CD4-positive, alpha-beta T cell treated with Interferon alpha-2 for 1 hour (primary cell): ENCODE data around the gene SLC4A5.
"Not testable (repeated sequence)": the region's sequence is repeated elsewhere in the genome, so short reads cannot be mapped to it uniquely, and the experiment has no call there.

Experiments
- DNase-seq, 2 donors: peaks; one replicate each; pipeline ENCODE4 v3.0.0-alpha.2; 2020 to 2022

Gene SLC4A5

DNA sequence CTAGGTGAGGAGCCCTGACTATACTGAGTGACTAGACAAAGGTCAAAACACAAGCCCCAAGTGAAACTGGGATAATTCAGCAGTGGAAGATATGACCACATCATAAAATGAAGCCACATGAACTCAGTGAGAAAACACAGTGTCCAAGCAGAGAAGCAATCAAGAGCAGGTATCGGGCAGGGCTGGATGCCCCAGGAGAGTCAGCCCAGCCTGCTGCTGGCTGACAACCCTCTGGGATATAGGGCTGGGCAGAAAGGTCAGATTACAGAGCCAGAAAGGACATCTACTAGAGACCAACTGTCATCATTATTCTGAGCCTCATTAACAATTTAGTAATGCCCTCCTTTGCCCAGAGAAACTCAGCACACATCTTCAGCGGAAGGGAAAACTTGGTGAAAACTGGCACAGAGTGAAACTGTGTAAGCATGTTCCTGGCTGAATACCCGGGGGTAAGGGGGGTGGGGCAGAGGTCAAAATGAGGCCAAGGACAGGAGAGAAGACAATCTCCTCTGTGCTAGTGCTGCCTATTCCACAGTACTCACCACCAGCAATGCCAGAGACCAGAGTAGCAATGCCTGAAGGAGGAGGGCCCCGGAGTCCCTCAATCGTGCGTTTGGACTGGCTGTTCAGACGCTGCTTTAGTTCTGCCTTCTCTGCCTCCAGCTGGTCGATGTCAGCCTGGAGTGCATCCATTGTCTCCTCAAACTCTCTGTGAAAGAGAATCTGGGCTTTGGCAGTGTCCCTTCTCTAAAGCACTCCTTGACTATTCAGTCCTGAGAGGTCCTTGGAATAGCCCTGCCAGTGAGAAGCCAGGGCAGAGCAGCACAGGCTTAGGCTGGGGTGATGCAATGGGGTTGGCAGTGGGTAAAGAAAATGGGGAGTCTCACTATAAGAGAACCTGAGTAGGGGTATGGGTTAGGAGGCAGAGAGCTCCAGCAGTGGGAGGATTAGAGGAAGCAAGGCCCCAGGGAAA is 21.6 kb upstream of the SLC4A5 start:
- DNase-seq: no peak

DNA sequence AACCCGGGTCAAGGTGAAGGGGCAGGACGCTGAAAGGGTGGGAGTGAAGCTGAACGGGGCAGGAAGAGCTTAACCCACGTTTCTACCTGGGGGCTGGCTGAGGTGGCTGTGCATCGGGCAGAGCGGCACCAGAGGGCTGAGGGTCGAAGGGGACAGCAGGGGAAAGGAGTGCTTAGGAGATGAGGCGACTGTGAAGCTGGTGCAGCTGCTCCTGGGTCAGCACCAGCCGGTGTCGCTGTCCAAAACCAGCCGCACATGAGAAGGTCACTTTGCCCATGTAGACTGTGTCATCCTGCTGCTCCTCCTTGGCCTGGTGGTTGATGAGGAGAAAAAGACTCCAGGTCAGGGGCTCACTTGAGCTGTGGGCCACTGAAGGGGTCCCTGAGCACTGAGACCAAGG is 18.1 kb upstream of the SLC4A5 start:
- no peak for DNase-seq

DNA sequence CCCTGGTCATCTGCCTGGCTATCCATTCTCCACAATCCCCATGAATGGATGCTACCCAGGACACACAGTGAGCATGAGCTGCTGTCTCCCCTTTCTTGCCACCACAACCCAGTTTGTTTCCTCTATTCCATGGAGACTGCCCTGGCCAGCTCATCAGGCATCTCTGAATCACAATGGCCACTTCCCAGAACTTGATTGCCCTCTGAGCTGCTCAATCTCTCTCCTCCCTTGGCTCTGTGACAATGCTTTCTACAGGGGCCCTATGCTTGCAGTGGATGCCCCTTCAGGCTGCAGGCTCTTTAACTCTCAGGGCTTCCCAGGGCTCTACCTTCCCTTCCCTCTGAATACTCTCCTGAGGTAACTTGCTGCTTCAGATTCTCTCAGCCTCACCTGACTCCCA is 14.4 kb upstream of the SLC4A5 start:
- DNase-seq: no peak

DNA sequence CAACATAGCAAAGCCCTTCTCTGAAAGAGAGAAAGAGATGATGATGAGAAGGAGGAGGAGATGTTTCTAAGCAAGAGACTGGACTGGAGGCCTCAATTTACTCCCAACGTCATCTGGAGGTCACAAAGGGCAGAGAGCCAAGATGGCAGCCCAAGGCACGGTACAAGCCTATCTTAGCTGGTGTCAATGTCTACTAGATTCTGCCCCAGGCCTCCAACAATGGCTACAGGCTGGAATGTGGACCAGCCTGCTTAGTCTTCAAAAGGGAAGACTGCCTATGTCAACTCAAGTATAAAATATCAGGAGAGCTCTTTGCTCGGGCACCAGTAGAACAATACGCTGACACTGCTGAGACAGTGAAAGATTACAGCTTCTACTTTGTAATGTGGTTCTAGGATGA is 6.7 kb upstream of the SLC4A5 start:
- DNase-seq: no peak

DNA sequence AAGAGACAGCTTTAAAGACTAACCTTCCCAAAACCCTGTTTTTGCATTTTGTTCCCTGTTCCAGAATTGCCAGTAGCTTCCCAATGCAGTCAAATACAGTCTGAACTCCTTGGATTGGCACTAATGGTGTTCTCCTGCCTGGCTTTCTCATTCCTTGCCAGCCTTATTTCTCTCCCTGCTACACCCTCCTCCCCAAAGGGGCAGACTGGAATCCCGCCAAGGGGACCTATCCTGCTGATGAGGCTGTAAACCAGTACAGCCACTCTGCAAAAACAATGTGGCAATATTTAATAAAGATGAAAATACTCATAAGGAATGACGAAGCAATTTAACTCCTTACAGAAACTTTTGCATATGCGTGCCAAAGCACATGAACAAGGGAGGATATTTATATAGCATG is 4.5 kb upstream of the SLC4A5 start:
- DNase-seq: no peak

DNA sequence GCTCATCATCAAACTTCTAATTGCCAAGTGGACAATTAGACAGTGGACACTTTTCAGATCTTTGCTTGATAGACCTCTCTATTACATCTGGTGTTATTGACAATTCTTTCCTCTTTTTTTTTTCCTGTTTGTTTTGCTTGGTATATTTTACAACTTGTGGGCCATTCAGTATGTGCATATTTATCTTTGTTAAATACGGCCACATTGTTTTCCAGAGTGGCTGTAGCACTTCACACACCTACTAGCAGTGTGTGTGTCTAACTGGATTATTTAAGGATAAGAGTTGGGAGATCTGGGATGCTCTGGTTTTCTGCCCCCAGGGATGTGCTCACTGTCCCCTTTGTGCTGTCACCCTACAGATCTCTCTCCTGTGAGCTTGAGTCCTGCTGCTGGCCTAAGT is 4.1 kb upstream of the SLC4A5 start:
- DNase-seq: no peak

DNA sequence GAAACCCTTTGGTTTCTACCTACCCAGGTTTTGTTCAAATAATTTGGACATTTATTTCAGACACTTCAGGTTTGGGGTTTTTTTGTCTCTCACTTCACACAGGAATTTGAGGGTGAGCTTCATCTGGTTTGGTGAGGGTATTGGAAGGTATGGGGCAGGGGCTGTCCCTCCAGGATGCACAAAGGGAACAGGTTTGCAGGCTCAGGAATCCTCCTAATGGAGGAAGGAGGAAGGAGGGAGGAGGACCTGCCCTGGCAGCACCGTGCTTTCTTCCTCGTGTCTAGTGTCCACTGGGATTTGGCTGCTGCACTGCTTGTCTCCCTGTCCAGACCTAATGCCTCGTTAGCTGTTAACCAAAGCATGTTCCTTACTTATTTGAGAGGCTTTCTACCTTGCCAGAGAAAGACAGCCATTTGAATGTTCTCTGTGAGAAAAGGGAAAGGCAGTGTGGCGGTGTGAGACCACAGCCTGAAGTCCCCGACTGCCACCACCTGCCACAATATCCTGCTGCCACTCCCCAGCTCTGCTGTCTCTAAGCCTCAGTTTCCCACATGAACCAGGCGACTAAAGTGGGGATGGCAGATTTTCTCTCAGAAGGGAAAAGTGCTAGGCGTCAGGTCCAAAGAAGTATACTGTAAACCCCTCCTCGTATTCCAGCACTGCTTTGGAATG is 2.2 kb upstream of the SLC4A5 start:
- no peak for DNase-seq

DNA sequence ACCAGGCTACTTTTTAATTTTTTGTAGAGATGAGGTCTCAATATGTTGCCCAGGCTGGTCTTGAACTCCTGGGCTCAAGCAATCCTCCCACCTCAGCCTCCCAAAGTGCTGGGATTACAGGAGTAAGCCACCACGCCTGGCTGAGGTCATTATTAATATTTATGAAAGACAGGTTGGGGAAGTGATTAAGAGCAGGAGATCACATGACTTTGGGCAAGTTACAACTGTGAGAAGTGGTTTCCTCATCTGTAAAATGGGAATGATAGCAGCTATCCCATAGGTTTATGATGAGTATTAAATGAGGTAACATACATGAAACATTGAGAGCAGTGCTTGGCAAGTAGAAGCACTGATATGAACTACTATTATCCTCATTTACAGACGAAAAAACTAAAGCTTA is 7.0 kb downstream of the SLC4A5 start:
- DNase-seq: not testable (repeated sequence)

DNA sequence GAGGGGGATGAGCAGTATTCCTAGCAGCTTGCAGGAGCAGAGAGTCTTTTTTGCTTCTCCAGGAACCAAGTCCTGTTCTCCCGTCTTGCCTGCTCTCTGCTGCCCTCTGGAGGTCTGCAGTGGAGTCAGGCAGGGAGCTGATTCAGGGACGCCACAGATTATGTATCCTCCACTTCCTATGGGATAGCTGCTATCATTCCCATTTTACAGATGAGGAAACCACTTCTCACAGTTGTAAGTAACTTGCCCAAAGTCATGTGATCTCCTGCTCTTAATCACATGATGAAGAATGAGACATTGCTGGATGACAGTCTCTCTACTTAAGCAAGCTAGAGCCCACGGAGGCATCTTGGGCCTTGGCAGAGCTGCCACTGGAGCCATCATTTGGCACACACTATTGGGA is 8.3 kb downstream of the SLC4A5 start:
- DNase-seq: peak; percentile 60 to 79

DNA sequence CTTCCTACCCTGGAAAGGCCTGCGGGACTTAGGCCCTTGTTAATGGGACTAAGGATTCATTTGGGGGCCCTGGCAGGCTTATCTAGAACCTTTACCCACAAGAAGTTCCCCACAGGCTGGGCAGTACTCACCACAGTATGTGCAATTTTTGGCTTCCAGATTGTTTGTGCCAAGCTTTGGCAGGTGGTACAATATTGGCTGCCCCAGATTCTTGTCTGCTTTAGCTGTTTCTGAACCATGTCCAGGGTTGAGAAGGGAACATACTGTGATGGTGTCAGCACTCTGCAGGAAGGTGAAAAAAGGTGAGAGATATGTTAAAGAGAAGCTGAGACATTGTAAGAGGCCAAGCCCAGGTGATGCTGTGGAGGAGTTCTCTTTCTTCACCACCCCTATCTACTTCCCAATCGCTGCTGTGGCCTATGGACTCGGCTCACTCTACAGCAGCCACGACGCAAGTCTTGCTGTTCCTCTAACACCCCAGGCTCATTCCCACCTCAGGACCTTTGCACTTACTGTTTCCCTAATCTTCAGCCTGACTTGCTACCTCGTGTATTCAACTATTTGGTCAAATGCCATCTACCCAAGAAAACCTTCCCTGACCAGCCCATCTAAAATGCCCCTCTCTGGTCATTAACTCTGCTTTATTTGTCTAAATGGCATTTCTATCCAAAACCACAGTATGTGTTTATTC is 9.2 kb downstream of the SLC4A5 start:
- DNase-seq: no peak

DNA sequence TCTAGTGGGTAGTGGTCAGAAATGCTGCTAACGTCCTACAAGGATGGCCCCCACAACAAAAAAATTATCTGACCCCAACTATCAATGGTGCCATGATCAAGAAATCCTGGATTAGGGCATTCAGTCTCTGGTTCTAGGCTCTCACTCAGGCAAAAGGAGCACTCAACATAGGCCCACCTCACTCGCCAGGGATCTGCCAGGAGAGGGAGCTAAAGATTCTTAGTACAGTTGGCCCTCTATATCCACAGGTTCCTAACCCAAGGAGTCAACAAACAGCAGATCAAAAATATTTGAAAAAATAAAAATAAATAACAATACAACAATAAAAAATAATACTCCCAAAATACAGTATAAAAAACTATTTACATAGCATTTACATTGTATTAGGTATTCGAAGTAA is 10.0 kb downstream of the SLC4A5 start:
- DNase-seq: no peak

DNA sequence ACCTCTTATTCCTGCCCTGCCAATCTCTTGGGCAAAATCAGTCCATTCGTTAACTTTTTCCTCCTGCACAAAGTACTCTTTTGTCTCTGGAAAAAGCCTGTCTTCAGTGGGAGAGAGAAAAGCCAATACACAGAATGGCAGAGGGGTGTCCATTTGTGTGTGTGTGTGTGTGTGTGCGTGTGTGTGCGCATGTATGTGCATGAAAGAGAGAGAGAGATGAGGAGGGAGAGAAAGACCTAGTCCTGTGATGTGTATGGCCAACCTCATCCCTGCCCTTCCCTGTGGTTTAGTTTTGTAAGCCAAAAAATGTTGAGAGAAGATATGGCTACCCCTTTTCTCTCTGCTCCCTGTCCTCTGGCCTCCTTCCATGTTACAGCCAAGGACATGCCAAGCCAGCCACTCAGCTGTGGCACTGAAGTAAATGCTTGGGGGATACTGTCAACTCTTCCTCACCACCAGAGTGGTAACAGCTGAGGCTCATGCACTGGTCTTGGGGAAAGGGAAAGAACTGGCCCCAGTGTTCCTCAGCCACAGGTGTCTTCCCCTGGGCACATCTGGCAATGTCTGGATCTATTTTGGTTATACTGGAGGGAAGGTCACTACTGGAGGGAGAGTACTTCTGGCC is 10.6 kb downstream of the SLC4A5 start:
- DNase-seq: no peak

DNA sequence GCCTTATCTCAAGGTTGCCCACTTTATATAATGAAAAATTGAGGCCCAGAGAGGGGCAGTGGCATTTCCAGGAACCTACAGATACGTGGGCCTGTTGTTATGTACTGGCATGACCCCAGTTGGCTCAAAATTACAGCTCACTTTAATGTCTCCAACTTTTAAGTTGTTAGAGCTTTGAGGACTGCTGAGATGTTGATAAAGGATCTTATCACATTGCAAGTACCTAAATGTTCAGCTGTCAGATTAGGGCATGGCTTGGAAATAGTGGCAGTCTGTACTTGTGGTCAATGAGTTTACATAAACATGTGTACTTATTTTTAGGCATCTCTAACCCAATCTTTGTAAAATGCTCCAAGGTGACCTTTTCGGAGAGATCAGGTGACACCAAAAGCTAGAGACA is 14.6 kb downstream of the SLC4A5 start:
- DNase-seq: no peak

DNA sequence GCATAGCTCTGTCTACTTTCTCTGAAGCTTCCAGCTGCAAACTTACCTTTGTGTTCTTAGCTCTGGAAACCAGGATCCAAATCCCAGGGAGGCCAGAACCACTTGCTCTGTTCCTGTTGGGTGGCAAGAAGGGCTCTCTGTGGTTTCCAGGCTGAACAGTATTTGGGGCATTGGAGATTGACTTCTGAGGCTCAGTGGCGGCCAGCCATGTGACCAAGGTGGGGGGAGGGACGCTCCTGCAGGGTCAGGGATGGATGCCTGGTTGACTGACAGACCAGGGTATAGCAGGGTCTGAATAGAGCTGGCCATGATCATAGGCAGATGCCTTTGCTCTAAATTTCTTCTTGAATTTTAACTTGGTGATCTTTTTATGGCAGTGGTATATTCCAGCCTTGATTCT is 15.1 kb downstream of the SLC4A5 start:
- no peak for DNase-seq

DNA sequence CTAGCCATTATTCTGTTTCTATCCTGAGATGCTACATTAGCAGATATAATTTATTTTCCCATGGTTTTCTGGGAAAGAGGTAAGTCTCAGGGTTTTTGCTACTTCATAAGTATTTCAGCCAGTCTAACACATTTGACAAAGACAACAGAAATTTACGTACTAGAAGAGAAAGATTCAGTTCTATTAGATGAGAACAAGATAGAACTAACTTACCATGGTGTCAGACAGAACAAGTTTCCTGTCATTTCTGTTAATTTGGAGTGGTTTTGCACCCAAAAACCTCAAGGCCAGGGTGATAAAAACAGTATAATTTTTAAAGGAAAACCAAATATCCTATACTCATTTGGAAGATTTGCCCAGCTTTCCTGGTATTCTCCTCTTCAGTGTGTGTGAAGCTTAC is 15.6 kb downstream of the SLC4A5 start:
- DNase-seq: no peak

DNA sequence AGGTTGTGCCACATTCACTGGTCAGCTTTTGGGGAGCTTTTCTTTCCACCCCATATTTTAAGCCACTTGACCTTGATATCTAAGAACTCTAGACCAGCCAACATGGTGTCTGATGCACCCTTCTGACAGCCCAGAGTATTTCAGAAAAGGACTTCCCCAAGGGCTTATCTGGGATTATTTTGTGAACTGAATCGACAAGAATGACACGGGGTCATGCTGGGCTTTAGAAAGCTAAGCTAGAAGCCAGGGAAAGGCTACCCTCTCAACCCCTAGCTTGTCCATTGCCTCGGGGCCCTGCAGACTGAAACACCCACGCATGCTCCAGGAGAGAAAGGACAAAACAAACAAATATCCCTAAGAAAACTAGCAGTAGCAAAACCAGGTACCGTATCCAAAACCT is 16.0 kb downstream of the SLC4A5 start:
- no peak for DNase-seq

DNA sequence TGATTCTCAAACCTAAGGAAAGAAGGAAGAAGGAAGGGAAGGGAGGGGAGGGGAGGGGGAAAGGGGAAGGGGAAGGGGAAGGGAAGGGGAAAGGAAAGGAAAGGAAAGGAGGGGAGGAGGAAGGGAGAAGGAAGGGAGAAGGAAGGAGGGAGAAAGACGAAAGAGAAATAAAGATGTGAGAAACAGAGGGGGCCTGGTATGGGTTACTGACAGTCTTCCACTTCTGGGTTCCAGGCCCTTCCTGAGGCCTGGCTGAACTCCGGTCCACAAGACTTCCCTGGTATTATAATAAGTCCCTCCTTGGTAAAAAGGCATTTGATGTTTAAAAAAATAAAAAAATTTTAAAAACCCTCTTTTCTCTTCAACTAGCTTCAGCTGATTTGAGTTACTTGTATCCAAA is 17.4 kb downstream of the SLC4A5 start:
- no peak for DNase-seq

DNA sequence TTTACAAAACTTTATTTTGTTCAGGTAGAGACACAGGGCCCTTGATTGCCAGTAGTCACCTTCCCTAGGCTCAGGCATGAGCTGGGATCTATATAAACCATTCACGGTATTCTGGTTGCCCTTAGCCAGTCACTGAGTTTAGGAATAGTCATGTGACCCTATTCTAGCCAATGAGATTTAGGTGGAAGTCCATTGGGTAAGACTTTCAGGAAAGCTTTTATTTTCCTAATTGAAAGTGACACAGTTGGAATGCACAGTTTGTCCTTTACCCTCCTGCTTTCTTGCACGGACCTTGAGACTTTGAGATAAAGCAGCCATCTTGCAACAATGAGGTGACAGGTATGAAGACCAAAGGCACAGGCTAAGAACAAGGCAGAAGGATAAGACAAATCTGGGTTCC is 21.5 kb downstream of the SLC4A5 start:
- no peak for DNase-seq

DNA sequence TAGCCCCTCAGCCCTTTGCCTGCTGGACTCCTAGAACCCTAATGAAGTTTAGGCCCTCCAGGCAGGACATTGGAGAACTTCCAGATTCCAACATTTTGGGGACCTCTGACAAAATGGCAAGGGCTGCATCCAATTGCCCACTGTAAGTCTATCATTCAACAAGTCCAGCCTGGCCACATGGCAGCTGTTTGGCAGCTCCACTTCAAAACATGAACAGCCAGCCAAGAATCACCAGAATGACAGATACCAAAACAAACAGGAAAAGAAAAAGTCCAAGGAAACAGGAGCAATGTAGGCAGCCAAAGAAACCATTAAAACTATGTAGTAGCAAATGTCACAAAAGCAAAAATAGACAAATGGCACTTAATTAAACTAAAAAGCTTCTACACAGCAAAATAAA is 25.5 kb downstream of the SLC4A5 start:
- DNase-seq: no peak

DNA sequence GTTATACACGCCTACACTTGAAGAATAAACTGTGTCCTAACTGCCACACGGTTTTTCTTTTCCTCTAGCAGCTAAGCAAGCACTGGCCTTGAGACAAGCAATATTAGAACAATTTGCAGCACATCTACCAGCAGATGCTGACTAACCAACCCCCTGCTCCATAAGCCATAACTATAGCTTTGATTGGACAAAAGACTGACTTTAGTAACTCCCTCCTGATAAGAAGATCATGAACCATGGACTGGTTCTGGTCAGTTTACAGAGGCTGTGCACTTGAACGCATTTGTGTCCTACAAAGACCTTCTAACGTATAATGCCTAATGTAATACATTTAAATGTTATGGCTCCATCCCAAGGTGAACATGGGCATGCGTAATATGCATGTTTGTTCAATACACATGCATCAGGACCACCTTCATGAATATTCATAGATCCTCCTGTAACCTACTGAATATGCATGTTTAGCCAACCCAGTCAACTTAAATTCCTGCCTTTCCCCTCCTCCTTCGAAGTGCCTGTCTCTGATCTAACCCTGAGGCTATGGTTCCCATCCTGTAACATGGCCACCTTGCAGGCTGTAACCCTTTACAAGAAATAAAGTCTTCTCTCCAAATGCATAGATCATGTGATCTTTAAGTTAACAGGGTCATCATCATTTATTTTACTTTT is 26.5 kb downstream of the SLC4A5 start:
- no peak for DNase-seq

DNA sequence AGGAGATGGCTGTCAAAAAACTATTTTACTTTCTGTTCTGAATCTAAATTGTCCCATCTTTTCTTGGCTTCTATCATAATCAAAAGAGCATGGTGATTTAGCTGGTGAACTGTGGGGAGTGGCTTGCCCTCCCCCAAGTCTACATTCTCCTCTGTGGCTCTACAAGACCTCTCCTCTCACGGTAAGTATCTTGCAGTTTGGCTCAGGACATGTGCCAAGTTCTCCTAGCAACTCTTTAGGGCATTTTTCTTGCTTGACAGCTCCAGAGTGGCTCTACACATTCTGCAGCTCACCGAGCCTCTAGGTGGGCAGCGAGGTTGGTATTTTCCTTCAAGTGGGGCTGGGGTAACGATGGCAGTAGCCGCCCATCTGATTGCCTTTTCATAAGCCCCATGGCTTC is 29.1 kb downstream of the SLC4A5 start:
- DNase-seq: no peak

DNA sequence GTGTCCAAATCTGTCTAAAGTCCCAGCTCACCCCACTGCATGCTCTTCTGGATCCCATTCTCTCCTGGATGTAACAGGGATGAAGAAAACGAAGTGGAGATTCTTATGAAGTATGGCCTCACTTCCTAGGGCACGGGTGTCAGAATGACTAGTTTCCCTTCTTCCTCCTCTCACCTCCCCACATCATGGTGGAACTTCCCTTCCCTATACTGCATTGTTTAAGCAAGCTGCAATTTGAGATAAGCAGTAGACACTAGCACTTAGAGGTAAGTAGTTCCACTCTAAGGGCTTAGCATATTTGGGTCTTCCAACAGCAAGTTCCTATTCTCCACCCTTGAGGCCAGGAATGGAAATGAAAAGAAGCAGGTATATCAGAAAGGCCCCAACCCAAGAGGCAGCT is 29.7 kb downstream of the SLC4A5 start:
- DNase-seq: no peak

DNA sequence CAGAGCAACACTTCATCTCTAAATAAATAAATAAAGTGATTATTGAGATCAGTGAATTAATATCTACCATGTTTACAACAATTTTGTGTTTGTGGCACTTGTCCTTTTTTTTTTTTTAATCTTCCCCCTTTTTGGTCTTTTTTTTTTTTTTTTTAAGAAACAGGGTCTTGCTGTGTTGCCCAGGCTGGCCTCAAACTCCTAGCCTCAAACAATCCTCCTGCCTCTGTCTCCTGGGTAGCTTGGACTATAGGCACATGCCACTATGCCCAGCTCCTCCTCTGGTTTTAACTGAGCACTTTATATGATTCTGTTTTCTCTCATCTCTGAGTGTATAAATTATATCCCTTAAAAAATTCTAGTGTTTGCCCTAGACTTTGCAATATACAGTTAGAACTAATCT is 30.3 kb downstream of the SLC4A5 start:
- DNase-seq: no peak
